Nephron (organoid): ENCODE measurements around the gene PDZD2.

ENCODE experiments used
- H3K27ac Mint-ChIP-seq, 3 experiments: 2 replicates each; pipeline ENCODE4 v1.8.0; 2020; ENCODE audit warnings: mixed read lengths in 3 of 3, mild to moderate bottlenecking in 2 of 3, moderate library complexity in 1 of 3
- H3K27me3 Mint-ChIP-seq: 2 replicates; pipeline ENCODE4 v1.8.0; 2021; ENCODE audit warnings: low read depth, mild to moderate bottlenecking, moderate library complexity, mixed read lengths
- H3K36me3 Mint-ChIP-seq: 2 replicates; pipeline ENCODE4 v1.8.0; 2020; ENCODE audit warnings: low read depth, mixed read lengths
- H3K4me1 Mint-ChIP-seq: 2 replicates; pipeline ENCODE4 v1.8.0; 2020; ENCODE audit warnings: mixed read lengths
- H3K4me3 Mint-ChIP-seq, 3 experiments: 2 replicates each; pipeline ENCODE4 v1.8.0; 2020; ENCODE audit warnings: mild to moderate bottlenecking in 3 of 3, mixed read lengths in 3 of 3, moderate library complexity in 2 of 3
- H3K9me3 Mint-ChIP-seq: 2 replicates; pipeline ENCODE4 v1.8.0; 2020; ENCODE audit warnings: mixed read lengths
- TF ChIP-seq, protein P1 (sequence below), 3 experiments: fragments of 200-600 bp; sonication (generic); IDR thresholded peaks; one replicate each; pipeline ENCODE4 v1.5.0; 2021; ENCODE audit warnings: antibody characterized with exemption in 3 of 3; ENCODE audit not compliant: unreplicated experiment in 3 of 3

The PDZD2 gene

DNA sequence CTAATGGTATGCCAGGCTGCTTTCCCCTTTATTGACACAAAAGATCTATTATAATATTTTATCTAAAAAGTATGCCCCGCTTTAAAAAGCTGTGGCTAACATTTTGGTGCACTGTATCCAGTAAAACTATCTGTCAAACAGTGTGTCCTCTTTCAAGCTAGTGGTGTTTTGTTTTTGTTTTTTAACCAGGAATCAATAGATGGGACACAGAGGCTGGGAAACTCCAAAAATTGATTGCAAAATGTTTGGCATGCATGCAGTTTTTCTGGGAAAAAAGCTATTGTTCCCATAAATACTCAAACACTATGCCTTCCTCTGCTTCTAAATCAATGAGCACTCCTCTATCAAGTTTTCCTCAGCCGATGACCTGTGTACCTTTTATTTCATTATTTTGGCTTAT, 34.3 kb upstream of the PDZD2 start:
- H3K4me3 Mint-ChIP-seq, result no peak overlapping the region
- peaks cover 3% of the 10 kb centered on the region for H3K27me3 Mint-ChIP-seq
- peaks cover 5% of the 10 kb centered on the region for H3K9me3 Mint-ChIP-seq
- TF ChIP-seq, protein P1, sequence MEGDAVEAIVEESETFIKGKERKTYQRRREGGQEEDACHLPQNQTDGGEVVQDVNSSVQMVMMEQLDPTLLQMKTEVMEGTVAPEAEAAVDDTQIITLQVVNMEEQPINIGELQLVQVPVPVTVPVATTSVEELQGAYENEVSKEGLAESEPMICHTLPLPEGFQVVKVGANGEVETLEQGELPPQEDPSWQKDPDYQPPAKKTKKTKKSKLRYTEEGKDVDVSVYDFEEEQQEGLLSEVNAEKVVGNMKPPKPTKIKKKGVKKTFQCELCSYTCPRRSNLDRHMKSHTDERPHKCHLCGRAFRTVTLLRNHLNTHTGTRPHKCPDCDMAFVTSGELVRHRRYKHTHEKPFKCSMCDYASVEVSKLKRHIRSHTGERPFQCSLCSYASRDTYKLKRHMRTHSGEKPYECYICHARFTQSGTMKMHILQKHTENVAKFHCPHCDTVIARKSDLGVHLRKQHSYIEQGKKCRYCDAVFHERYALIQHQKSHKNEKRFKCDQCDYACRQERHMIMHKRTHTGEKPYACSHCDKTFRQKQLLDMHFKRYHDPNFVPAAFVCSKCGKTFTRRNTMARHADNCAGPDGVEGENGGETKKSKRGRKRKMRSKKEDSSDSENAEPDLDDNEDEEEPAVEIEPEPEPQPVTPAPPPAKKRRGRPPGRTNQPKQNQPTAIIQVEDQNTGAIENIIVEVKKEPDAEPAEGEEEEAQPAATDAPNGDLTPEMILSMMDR (IDR thresholded peaks at IDR 0.05; ENCODE audit: unreplicated experiment in 3 of 3), result no peak
- no peaks in the 10 kb centered on the region for H3K4me1 Mint-ChIP-seq
- no peak overlapping the region for H3K27ac Mint-ChIP-seq
- H3K36me3 Mint-ChIP-seq, result no peaks in the 10 kb centered on the region

DNA sequence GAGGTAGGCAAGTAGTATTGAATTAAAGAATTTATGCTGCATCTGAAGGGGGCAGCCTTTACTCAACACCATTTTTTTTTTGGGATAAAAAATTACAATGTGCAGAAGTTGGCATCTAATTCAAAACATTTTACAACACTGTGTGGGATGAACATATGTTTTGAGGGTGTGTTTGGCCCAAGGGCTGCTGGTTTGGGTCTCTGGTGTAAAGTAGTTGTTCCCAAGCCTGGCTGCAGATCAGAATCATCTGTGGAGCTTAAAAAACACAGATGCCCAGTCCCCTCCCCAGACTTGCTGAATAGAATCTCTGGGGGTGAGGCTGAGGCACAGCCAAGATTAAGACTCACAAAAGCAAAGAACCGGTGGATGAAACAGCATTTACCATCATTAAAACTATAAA, 33.0 kb upstream of the PDZD2 start:
- H3K27me3 Mint-ChIP-seq, result peaks cover 3% of the 10 kb centered on the region
- H3K36me3 Mint-ChIP-seq, result no peaks in the 10 kb centered on the region
- H3K9me3 Mint-ChIP-seq, result peaks cover 5% of the 10 kb centered on the region
- H3K4me1 Mint-ChIP-seq, result no peaks in the 10 kb centered on the region
- H3K4me3 Mint-ChIP-seq, result no peak overlapping the region
- H3K27ac Mint-ChIP-seq, result no peak overlapping the region
- TF ChIP-seq, protein P1 (IDR thresholded peaks at IDR 0.05; ENCODE audit: unreplicated experiment in 3 of 3), result no peak

- H3K27me3 Mint-ChIP-seq, result no peaks in the 10 kb centered on the region
- no peak overlapping the region for H3K4me3 Mint-ChIP-seq
- no peak overlapping the region for H3K27ac Mint-ChIP-seq
- no peaks in the 10 kb centered on the region for H3K36me3 Mint-ChIP-seq
- TF ChIP-seq, protein P1 (IDR thresholded peaks at IDR 0.05; ENCODE audit: unreplicated experiment in 3 of 3), result no peak
- H3K9me3 Mint-ChIP-seq, result peaks cover 5% of the 10 kb centered on the region
- H3K4me1 Mint-ChIP-seq, result no peaks in the 10 kb centered on the region
Measured at GRCh38 chr5:31607546-31607945, 31.4 kb upstream of the PDZD2 start.

GRCh38 chr5:31611002-31611401, 27.9 kb upstream of the PDZD2 start:
- Mint-ChIP-seq H3K27ac (no peak overlapping the region), H3K4me3 (no peak overlapping the region), H3K36me3 (no peaks in the 10 kb centered on the region), H3K4me1 (peaks cover 9% of the 10 kb centered on the region), H3K9me3 (peaks cover under 1% of the 10 kb centered on the region), H3K27me3 (no peaks in the 10 kb centered on the region)
- TF ChIP-seq, protein P1 (IDR thresholded peaks at IDR 0.05; ENCODE audit: unreplicated experiment in 3 of 3), result no peak

DNA sequence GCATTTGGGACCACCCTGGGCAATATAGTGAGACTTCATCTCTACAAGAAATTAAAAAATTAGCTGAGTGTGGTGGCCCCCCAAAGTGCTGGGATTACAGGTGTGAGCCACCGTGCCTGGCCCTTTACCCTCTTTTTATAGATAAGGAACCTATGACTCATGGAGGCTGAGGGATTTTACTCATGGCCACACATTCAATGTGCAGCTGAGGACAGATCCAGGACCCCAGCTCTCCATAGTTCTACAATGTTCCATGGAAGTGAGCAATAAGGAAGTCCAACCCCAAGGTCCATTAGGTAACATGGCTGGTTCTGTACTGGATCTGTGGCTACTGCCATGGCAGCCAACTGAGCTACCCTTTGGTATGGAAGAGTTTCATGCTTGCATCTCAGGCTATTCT, 25.3 kb upstream of the PDZD2 start:
- peaks cover 14% of the 10 kb centered on the region for H3K4me1 Mint-ChIP-seq
- TF ChIP-seq, protein P1 (IDR thresholded peaks at IDR 0.05; ENCODE audit: unreplicated experiment in 3 of 3), result no peak
- peaks cover 7% of the 10 kb centered on the region for H3K9me3 Mint-ChIP-seq
- peak overlapping the region in 1 of 3 experiments; percentile 79 for H3K27ac Mint-ChIP-seq
- H3K36me3 Mint-ChIP-seq, result no peaks in the 10 kb centered on the region
- peaks cover 7% of the 10 kb centered on the region for H3K27me3 Mint-ChIP-seq
- H3K4me3 Mint-ChIP-seq, result no peak overlapping the region

DNA sequence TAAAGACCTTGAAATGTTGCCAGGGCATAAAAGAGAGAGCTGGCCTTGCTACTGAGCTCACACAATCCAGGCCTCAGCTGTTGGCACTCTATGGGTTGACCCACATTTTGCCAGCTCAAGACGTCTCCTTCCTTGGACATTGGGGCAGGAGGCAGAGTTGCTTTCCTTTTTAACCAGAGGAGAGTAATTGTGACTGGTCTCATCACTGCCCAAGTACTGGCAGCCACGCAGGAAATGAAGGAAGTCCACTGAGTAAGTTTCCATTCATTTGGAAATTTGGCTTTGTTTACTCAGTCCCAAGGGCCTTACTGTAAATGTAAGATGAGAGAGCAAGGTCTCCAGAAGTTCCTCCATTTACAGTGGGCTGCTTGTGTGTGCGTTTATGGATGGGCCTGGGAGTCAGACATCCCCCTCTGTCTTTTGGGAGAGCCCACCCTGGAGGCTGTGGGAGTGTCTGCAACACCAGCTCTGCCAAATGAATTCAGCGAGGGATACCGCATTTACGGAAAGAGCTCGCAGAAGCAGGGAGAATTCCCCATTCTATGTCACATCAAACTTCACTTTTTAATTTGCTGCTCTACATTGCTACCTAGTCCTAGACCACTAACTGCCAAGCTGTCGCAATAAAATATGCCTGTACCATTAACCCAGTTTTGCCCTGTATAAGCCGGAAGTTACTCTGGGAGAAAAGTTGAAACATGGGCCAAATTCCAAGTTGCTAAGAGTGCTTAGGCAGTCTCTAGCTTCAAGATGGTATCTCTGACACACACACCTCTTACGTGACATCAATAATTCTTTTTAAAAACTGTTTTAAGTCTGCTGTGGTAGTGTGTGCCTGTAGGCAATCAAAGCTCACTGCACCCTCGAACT, 24.5 kb upstream of the PDZD2 start:
- Mint-ChIP-seq H3K27me3 (peaks cover 13% of the 10 kb centered on the region), H3K4me1 (peaks cover 14% of the 10 kb centered on the region), H3K9me3 (peaks cover 7% of the 10 kb centered on the region), H3K4me3 (no peak overlapping the region), H3K36me3 (no peaks in the 10 kb centered on the region), H3K27ac (peak overlapping the region in 2 of 3 experiments; percentile 44 to 79)
- TF ChIP-seq, protein P1 (IDR thresholded peaks at IDR 0.05; ENCODE audit: unreplicated experiment in 3 of 3), result no peak
